Liver (tissue), 9 donors: Measurements from ENCODE around the gene MON2. TPM values are rescaled to one million over a fixed set of nuclear protein-coding genes. Genes with fewer than 3 reads are reported as not detected.

Source experiments
- DNase-seq: peaks from one replicate; pipeline ENCODE4 v3.0.0-alpha.2; 2017; ENCODE audit warnings: low spot score
- H3K27ac ChIP-seq, 2 donors: one replicate each; pipeline ENCODE4 v1.7.0; 2013; ENCODE audit warnings: inconsistent platforms in 2 of 2, low read length in 2 of 2, control low read depth in 1 of 2, low read depth in 1 of 2, mild to moderate bottlenecking in 1 of 2
- H3K27me3 ChIP-seq, 4 donors: one replicate each; pipeline versions ENCODE4 v1.6.1 to v1.7.0; 2013; ENCODE audit warnings: low read length in 3 of 4, inconsistent platforms in 1 of 4, mild to moderate bottlenecking in 1 of 4, moderate library complexity in 1 of 4; ENCODE audit not compliant: control insufficient read depth in 4 of 4, insufficient read depth in 4 of 4
- H3K36me3 ChIP-seq, 4 donors: one replicate each; pipeline versions ENCODE4 v1.6.1 to v1.7.0; 2013; ENCODE audit warnings: low read length in 3 of 4, mild to moderate bottlenecking in 3 of 4, low read depth in 1 of 4, moderate library complexity in 1 of 4; ENCODE audit not compliant: control insufficient read depth in 4 of 4, insufficient read depth in 3 of 4
- H3K4me1 ChIP-seq, 4 donors: one replicate each; pipeline versions ENCODE4 v1.6.1 to v1.7.0; 2013; ENCODE audit warnings: low read length in 3 of 4, mild to moderate bottlenecking in 3 of 4, moderate library complexity in 1 of 4; ENCODE audit not compliant: control insufficient read depth in 4 of 4, insufficient read depth in 4 of 4
- H3K4me3 ChIP-seq, 3 donors: one replicate each; pipeline versions ENCODE4 v1.6.1 to v1.7.0; 2013; ENCODE audit warnings: low read length in 3 of 3, control low read depth in 1 of 3, low read depth in 1 of 3, mild to moderate bottlenecking in 1 of 3
- H3K9ac ChIP-seq, 2 donors: one replicate each; pipeline ENCODE4 v1.7.0; 2013; ENCODE audit warnings: low read length in 2 of 2, mild to moderate bottlenecking in 2 of 2, moderate library complexity in 2 of 2, control low read depth in 1 of 2, low read depth in 1 of 2
- H3K9me3 ChIP-seq, 4 donors: one replicate each; pipeline versions ENCODE4 v1.6.1 to v1.7.0; 2013; ENCODE audit warnings: low read length in 3 of 4; ENCODE audit not compliant: control insufficient read depth in 4 of 4
- EGR1 ChIP-seq, 2 donors: IDR thresholded peaks; 2 replicates each; pipeline ENCODE4 v1.6.1; 2016 to 2018; ENCODE audit warnings: antibody characterized with exemption in 2 of 2, low read depth in 2 of 2
- FOXA1 ChIP-seq: IDR thresholded peaks from 2 replicates; pipeline ENCODE4 v1.6.1; 2016; ENCODE audit warnings: antibody characterized with exemption
- FOXA2 ChIP-seq: IDR thresholded peaks from 2 replicates; pipeline ENCODE4 v1.6.1; 2016; ENCODE audit warnings: antibody characterized with exemption
- HNF4A ChIP-seq, 2 donors: conservative IDR thresholded peaks; 2 replicates each; pipeline ENCODE4 v1.6.1; 2016; ENCODE audit warnings: antibody characterized with exemption in 2 of 2, mild to moderate bottlenecking in 2 of 2
- NR2F2 ChIP-seq: IDR thresholded peaks from 2 replicates; pipeline ENCODE4 v1.6.1; 2016; ENCODE audit warnings: antibody characterized with exemption
- RAD21 ChIP-seq, 2 donors: IDR thresholded peaks; 2 replicates each; pipeline ENCODE4 v1.6.1; 2016; ENCODE audit warnings: antibody characterized with exemption in 2 of 2, mild to moderate bottlenecking in 2 of 2
- RXRA ChIP-seq, 2 donors: IDR thresholded peaks; 2 replicates each; pipeline ENCODE4 v1.6.1; 2017 to 2018; ENCODE audit warnings: antibody characterized with exemption in 2 of 2, mild to moderate bottlenecking in 1 of 2
- SP1 ChIP-seq: IDR thresholded peaks from 2 replicates; pipeline ENCODE4 v1.6.1; 2018; ENCODE audit warnings: antibody characterized with exemption, mild to moderate bottlenecking
- TAF1 ChIP-seq: conservative IDR thresholded peaks from 2 replicates; pipeline ENCODE4 v1.6.1; 2016; ENCODE audit warnings: antibody characterized with exemption, mild to moderate bottlenecking
- YY1 ChIP-seq: IDR thresholded peaks from 2 replicates; pipeline ENCODE4 v1.6.1; 2016; ENCODE audit warnings: antibody characterized with exemption, mild to moderate bottlenecking
- WGBS: extraction: QIAGEN DNeasy Blood & Tissue Kit; methylation state at CpG from one replicate; pipeline ENCODE4 v1.1.7; 2013; 5-methylcytosine and 5-hydroxymethylcytosine counted together
- polyA plus RNA-seq, 2 donors: library from polyadenylated mRNA; stranded (reverse) in 1 of 2; unstranded in 1 of 2; fragments of 200-250 nt in 1 of 2; fragments of >200 nt in 1 of 2; fragmentation: Nextera tagmentation in 1 of 2; extraction: Ambion mirVana in 1 of 2; gene quantifications; one replicate each; pipeline versions ENCODE4 v1.2.1 to v1.2.3, GENCODE V29; 2013 to 2015
- total RNA-seq, 2 donors: library from RNA; depleted of rRNA; stranded (reverse); fragments of >200 nt; gene quantifications; one replicate each; pipeline ENCODE4 v1.2.3, GENCODE V29; 2014
- TF ChIP-seq, protein P1 (sequence below): IDR thresholded peaks from 2 replicates; pipeline ENCODE4 v1.6.1; 2016; ENCODE audit warnings: antibody characterized with exemption
- TF ChIP-seq, protein P2 (sequence below): IDR thresholded peaks from 2 replicates; pipeline ENCODE4 v1.6.1; 2016; ENCODE audit warnings: antibody characterized with exemption
- TF ChIP-seq, protein P3 (sequence below): IDR thresholded peaks from 2 replicates; pipeline ENCODE4 v1.6.1; 2016; ENCODE audit warnings: antibody characterized with exemption, mild to moderate bottlenecking
- TF ChIP-seq, protein P4 (sequence below): IDR thresholded peaks from 2 replicates; pipeline ENCODE4 v1.6.1; 2016; ENCODE audit warnings: antibody characterized with exemption
- TF ChIP-seq, protein P5 (sequence below): fragments of 150-350 bp; IDR thresholded peaks from 2 replicates; pipeline ENCODE4 v1.5.1; 2017; ENCODE audit warnings: improper control_type of control experiment, low read depth, low read length; ENCODE audit not compliant: missing input control
- donor health status: healthy.
- donor health status: healthy.
- donor health status: healthy.
- donor health status: healthy.
- donor health status: healthy.

Gene MON2
- total and polyA plus RNA-seq, 4 donors, result 7.5 to 69.9 (median 25.8) TPM

DNA sequence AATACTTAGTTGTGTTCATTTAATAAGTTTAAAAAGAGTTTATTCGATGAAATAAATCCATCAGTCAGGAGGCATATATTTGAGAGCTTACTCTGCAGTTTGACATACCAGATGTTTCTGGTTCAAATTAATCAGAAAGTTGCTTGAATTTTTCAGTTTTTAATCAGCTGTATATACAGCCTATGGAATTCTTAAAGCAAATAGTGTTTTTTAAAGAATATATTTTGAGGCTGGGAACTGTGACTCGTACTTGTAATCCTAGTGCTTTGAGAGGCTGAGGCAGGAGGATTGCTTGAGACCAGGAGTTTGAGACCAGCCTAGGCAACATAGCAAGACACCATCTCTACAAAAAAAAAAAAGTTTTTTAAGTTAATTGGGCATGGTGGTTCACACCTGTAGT lies 112.1 kb downstream of the MON2 start:
- over 99% methylated on average over 2 of the region's 2 CpGs for WGBS
- no peak for TF ChIP-seq RXRA (IDR thresholded peaks at IDR 0.05)
- no peak for TF ChIP-seq EGR1 (IDR thresholded peaks at IDR 0.05; ENCODE audit: low read depth in 2 of 2)
- no peak for TF ChIP-seq SP1
- no peak for TF ChIP-seq HNF4A (conservative IDR thresholded peaks at IDR 0.05)
- TF ChIP-seq RAD21 (IDR thresholded peaks at IDR 0.05), result no peak
- no peak for TF ChIP-seq FOXA2
- TF ChIP-seq, protein P1, sequence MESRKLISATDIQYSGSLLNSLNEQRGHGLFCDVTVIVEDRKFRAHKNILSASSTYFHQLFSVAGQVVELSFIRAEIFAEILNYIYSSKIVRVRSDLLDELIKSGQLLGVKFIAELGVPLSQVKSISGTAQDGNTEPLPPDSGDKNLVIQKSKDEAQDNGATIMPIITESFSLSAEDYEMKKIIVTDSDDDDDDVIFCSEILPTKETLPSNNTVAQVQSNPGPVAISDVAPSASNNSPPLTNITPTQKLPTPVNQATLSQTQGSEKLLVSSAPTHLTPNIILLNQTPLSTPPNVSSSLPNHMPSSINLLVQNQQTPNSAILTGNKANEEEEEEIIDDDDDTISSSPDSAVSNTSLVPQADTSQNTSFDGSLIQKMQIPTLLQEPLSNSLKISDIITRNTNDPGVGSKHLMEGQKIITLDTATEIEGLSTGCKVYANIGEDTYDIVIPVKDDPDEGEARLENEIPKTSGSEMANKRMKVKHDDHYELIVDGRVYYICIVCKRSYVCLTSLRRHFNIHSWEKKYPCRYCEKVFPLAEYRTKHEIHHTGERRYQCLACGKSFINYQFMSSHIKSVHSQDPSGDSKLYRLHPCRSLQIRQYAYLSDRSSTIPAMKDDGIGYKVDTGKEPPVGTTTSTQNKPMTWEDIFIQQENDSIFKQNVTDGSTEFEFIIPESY, result no peak
- TF ChIP-seq FOXA1, result no peak
- TF ChIP-seq NR2F2, result no peak
- no peak for TF ChIP-seq TAF1
- TF ChIP-seq YY1, result no peak
- TF ChIP-seq, protein P2, sequence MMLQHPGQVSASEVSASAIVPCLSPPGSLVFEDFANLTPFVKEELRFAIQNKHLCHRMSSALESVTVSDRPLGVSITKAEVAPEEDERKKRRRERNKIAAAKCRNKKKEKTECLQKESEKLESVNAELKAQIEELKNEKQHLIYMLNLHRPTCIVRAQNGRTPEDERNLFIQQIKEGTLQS, result no peak
- TF ChIP-seq, protein P3, sequence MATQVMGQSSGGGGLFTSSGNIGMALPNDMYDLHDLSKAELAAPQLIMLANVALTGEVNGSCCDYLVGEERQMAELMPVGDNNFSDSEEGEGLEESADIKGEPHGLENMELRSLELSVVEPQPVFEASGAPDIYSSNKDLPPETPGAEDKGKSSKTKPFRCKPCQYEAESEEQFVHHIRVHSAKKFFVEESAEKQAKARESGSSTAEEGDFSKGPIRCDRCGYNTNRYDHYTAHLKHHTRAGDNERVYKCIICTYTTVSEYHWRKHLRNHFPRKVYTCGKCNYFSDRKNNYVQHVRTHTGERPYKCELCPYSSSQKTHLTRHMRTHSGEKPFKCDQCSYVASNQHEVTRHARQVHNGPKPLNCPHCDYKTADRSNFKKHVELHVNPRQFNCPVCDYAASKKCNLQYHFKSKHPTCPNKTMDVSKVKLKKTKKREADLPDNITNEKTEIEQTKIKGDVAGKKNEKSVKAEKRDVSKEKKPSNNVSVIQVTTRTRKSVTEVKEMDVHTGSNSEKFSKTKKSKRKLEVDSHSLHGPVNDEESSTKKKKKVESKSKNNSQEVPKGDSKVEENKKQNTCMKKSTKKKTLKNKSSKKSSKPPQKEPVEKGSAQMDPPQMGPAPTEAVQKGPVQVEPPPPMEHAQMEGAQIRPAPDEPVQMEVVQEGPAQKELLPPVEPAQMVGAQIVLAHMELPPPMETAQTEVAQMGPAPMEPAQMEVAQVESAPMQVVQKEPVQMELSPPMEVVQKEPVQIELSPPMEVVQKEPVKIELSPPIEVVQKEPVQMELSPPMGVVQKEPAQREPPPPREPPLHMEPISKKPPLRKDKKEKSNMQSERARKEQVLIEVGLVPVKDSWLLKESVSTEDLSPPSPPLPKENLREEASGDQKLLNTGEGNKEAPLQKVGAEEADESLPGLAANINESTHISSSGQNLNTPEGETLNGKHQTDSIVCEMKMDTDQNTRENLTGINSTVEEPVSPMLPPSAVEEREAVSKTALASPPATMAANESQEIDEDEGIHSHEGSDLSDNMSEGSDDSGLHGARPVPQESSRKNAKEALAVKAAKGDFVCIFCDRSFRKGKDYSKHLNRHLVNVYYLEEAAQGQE, result no peak
- TF ChIP-seq, protein P4, sequence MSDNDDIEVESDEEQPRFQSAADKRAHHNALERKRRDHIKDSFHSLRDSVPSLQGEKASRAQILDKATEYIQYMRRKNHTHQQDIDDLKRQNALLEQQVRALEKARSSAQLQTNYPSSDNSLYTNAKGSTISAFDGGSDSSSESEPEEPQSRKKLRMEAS, result no peak
- Histone ChIP-seq H3K4me1 (no peaks in the 10 kb centered on the region), H3K4me3 (no peak overlapping the region), H3K9me3 (no peaks in the 10 kb centered on the region), H3K36me3 (peaks cover 0 to 10% (median 4%) of the 10 kb centered on the region in 4 donors), H3K27me3 (no peaks in the 10 kb centered on the region), H3K9ac (no peak overlapping the region), H3K27ac (no peak overlapping the region)
- no peak for DNase-seq

DNA sequence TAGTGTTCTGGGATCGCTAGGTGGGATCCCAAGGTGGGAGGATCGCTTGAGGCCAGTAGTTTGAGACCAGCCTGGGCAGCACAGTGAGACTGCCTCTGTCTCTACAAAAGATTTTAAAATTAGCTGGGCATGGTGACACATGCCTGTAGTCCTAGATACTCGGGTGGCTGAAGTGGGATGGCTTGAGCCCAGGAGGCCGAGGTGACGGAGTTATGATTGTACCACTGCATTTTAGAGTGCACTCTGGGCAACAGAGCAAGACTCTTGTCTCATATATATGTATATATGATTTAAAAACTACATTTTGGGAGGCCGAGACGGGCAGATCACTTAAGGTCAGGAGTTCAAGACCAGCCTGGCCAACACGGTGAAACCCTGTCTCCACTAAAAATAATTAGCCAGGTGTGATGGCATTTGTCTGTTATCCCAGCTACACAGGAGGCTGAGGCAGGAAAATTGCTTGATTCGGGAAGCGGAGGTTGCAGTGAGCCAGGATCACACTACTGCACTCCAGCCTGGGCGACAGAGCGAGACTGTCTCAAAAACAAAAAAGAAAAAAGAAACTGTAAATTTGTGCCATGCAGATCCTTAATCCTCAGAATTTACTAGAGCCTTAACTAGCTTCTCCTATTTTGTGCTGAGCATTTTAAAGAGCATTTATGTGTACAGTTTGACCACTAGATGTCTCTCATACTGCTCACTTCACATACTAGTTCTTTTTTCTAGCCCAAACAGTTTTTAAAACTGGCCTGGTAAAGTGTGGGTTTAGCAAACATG lies 114.8 kb downstream of the MON2 start:
- TF ChIP-seq TAF1, result no peak
- peak; percentile 89 to 90 for TF ChIP-seq RAD21 (IDR thresholded peaks at IDR 0.05)
- TF ChIP-seq, protein P5, sequence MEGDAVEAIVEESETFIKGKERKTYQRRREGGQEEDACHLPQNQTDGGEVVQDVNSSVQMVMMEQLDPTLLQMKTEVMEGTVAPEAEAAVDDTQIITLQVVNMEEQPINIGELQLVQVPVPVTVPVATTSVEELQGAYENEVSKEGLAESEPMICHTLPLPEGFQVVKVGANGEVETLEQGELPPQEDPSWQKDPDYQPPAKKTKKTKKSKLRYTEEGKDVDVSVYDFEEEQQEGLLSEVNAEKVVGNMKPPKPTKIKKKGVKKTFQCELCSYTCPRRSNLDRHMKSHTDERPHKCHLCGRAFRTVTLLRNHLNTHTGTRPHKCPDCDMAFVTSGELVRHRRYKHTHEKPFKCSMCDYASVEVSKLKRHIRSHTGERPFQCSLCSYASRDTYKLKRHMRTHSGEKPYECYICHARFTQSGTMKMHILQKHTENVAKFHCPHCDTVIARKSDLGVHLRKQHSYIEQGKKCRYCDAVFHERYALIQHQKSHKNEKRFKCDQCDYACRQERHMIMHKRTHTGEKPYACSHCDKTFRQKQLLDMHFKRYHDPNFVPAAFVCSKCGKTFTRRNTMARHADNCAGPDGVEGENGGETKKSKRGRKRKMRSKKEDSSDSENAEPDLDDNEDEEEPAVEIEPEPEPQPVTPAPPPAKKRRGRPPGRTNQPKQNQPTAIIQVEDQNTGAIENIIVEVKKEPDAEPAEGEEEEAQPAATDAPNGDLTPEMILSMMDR, result peak; percentile 60
- H3K27ac ChIP-seq, result no peak overlapping the region
- 84% methylated on average over 12 of the region's 12 CpGs for WGBS
- H3K9me3 ChIP-seq, result no peaks in the 10 kb centered on the region
- H3K4me3 ChIP-seq, result no peak overlapping the region
- H3K9ac ChIP-seq, result peak overlapping the region in 1 of 2 donors; percentile 32
- H3K27me3 ChIP-seq, result no peaks in the 10 kb centered on the region
- DNase-seq, result no peak
- H3K36me3 ChIP-seq, result peaks cover 0 to 7% (median 2%) of the 10 kb centered on the region in 4 donors
- H3K4me1 ChIP-seq, result no peaks in the 10 kb centered on the region
